H1 (cell line): Measurements from ENCODE around the gene PRF1. TPM values are rescaled to one million over a fixed set of nuclear protein-coding genes. Genes with fewer than 3 reads are reported as not detected.

ENCODE experiments used
- CHD1 ChIP-seq: IDR thresholded peaks from 2 replicates; pipeline ENCODE4 v1.6.1; 2012; ENCODE audit warnings: low read depth, low read length, improper control_type of control experiment
- SP4 ChIP-seq: IDR thresholded peaks from 2 replicates; pipeline ENCODE4 v1.6.1; 2012; ENCODE audit warnings: low read length, inconsistent platforms
- polyA plus RNA-seq, 7 experiments: library from polyadenylated mRNA; depleted of rRNA in 3 of 7; stranded (reverse) in 5 of 7; unstranded in 2 of 7; fragments of >200 nt in 5 of 7; fragments of 200-250 nt in 2 of 7; gene quantifications; 1 replicate in 5 of 7; 2 replicates in 1 of 7; 4 replicates in 1 of 7; pipeline versions ENCODE4 v1.2.1 to v1.2.3, GENCODE V29; 2011 to 2013; ENCODE audit warnings: missing spikeins in 2 of 7, mixed read lengths in 2 of 7
- total RNA-seq: library from RNA; stranded (reverse); fragmentation: NEBNext Ultra II Directional; extraction: Animal tissue kit (Norgen Biotek cat#: 25700); gene quantifications from 2 replicates; pipeline ENCODE4 v1.2.1, GENCODE V29; 2021
- TF ChIP-seq, protein P1 (sequence below): IDR thresholded peaks from 2 replicates; pipeline ENCODE4 v1.6.1; 2011; ENCODE audit warnings: low read depth, mild to moderate bottlenecking, low read length; ENCODE audit not compliant: insufficient read depth

The PRF1 gene
- total and polyA plus RNA-seq, 2 of the 8 experiments (the other 6 are each of a cell fraction or from before 2014, with no cell fraction given) = 0.15 TPM; not detected in 1

DNA sequence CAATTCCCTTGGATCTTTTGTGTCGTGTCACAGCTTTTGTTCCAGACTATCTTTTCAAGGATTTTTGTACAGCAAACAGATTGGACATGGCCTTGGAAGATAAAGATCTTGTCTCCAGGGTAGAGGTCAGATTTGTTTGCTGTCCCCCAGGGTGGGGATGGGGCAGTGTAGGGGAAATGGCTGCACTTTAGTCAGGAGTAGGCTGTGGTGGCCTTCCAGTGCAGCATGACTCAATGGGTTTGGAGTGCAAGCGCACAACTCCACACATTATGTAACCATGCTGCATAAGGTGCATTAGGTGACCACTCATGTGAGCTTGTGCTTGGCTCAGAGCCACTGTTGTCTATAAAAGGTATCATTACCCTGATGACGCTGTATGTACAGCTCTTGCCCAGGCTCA, 45.9 kb upstream of the PRF1 start (continued):
- TF ChIP-seq, protein P1, sequence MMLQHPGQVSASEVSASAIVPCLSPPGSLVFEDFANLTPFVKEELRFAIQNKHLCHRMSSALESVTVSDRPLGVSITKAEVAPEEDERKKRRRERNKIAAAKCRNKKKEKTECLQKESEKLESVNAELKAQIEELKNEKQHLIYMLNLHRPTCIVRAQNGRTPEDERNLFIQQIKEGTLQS = no peak
- TF ChIP-seq CHD1 (no peak), SP4 (no peak)
